GM12878 (cell line): ENCODE data around the gene PAOX. TPM values are rescaled to one million over a fixed set of nuclear protein-coding genes. Genes with fewer than 3 reads are reported as not detected.

Experiments
- ATAC-seq: fragments of 200-7000 bp; cut with Tn5 transposase; 3 replicates; pipeline ENCODE4 v1.9.1; 2020; ENCODE audit warnings: mild to moderate bottlenecking, moderate library complexity
- BruUV-seq: library from RNA; stranded (reverse); fragments of 400-500 nt; replicated peaks from 2 replicates; lab custom pipeline; 2021; lab: Mats Ljungman, UMichigan
- CTCF ChIA-PET: fragments of 300-600 bp; sonication (Branson Sonifier 250); formaldehyde crosslinking; extraction: SDS; loops from one replicate; lab custom pipeline; 2021; ENCODE audit warnings: inconsistent platforms; lab: Yijun Ruan, JAX
- POLR2A ChIA-PET: fragments of 350-600 bp; formaldehyde crosslinking; extraction: SDS; loops from one replicate; lab custom pipeline; 2021; ENCODE audit warnings: inconsistent platforms; lab: Charles Lee
- RAD21 ChIA-PET: fragments of 300-600 bp; sonication (Branson Sonifier 250); formaldehyde crosslinking; loops from one replicate; lab custom pipeline; 2023; ENCODE audit warnings: antibody characterized with exemption; ENCODE audit not compliant: unreplicated experiment; lab: Charles Lee
- SMC1A ChIA-PET: fragments of 300-600 bp; sonication (Branson Sonifier 250); formaldehyde crosslinking; loops from one replicate; lab custom pipeline; 2023; ENCODE audit not compliant: unreplicated experiment, uncharacterized antibody; lab: Charles Lee
- DNase-seq: peaks from one replicate; pipeline ENCODE4 v3.0.0-alpha.2; 2011; ENCODE audit warnings: low read depth, low spot score
- FAIRE-seq: peaks from 3 replicates; lab custom pipeline; 2011; peaks lifted over from hg19 to GRCh38; lab: Jason Lieb, UNC
- H2AFZ ChIP-seq: 2 replicates; pipeline ENCODE4 v1.6.0; 2011; ENCODE audit warnings: low read depth, low read length, control low read depth; ENCODE audit not compliant: control insufficient read depth
- H3K27ac ChIP-seq: 2 replicates; pipeline ENCODE4 v1.5.1; 2011; ENCODE audit warnings: control low read depth; ENCODE audit not compliant: control insufficient read depth, insufficient read depth
- H3K27me3 ChIP-seq, 2 experiments: replicated peaks in 1 of 2; 2 replicates each; pipeline versions ENCODE4 v1.6.0 to v1.6.1; 2011; ENCODE audit warnings: low read length in 1 of 2; ENCODE audit not compliant: control insufficient read depth in 2 of 2, insufficient read depth in 2 of 2
- H3K36me3 ChIP-seq, 2 experiments: 2 replicates each; pipeline ENCODE4 v1.5.1; 2011; ENCODE audit warnings: low read length in 1 of 2; ENCODE audit not compliant: control insufficient read depth in 2 of 2, insufficient read depth in 2 of 2
- H3K4me1 ChIP-seq: 2 replicates; pipeline ENCODE4 v1.6.1; 2011; ENCODE audit warnings: mild to moderate bottlenecking, low read length, moderate library complexity, mixed read lengths; ENCODE audit not compliant: control insufficient read depth, insufficient read depth
- H3K4me2 ChIP-seq: 2 replicates; pipeline ENCODE4 v1.6.0; 2011; ENCODE audit warnings: control low read depth; ENCODE audit not compliant: control insufficient read depth, insufficient read depth
- H3K4me3 ChIP-seq: fragments of 200-600 bp; sonication (generic); 2 replicates; pipeline ENCODE4 v1.5.1; 2016
- H3K79me2 ChIP-seq: 2 replicates; pipeline ENCODE4 v1.6.0; 2011; ENCODE audit warnings: low read length; ENCODE audit not compliant: control insufficient read depth, insufficient read depth
- H3K9ac ChIP-seq: 2 replicates; pipeline ENCODE4 v1.8.0; 2011; ENCODE audit warnings: low read length, control low read depth, mixed read lengths; ENCODE audit not compliant: control insufficient read depth, insufficient read depth
- H3K9me3 ChIP-seq: replicated peaks from 3 replicates; pipeline ENCODE4 v1.5.1; 2011; ENCODE audit warnings: mild to moderate bottlenecking, low read length; ENCODE audit not compliant: control insufficient read depth, insufficient read depth
- H4K20me1 ChIP-seq: 2 replicates; pipeline ENCODE4 v1.6.0; 2011; ENCODE audit not compliant: control insufficient read depth, insufficient read depth
- ASH2L ChIP-seq: fragments of 300-600, 200-600 bp; sonication (generic); IDR thresholded peaks from 2 replicates; pipeline ENCODE4 v1.6.1; 2017; ENCODE audit warnings: low read depth, mild to moderate bottlenecking, borderline replicate concordance
- EZH2 ChIP-seq: IDR thresholded peaks from 2 replicates; pipeline ENCODE4 v1.6.1; 2012; ENCODE audit warnings: low read depth, mild to moderate bottlenecking, control low read depth, inconsistent platforms, low read length, borderline replicate concordance; ENCODE audit not compliant: control insufficient read depth
- KDM1A ChIP-seq: fragments of 200-600 bp; sonication (generic); IDR thresholded peaks from 2 replicates; pipeline ENCODE4 v1.6.1; 2016; ENCODE audit warnings: borderline replicate concordance
- NR2C1 ChIP-seq: fragments of 450-650 bp; IDR thresholded peaks from 2 replicates; pipeline ENCODE4 v1.6.1; 2017; ENCODE audit warnings: antibody characterized with exemption, mild to moderate bottlenecking, moderate library complexity
- NR2C2 ChIP-seq: IDR thresholded peaks from 2 replicates; pipeline ENCODE4 v1.6.1; 2011; ENCODE audit warnings: borderline replicate concordance, low read depth; ENCODE audit not compliant: control insufficient read depth, insufficient read length
- POLR2AphosphoS2 ChIP-seq: IDR thresholded peaks from 2 replicates; pipeline ENCODE4 v1.6.1; 2011; ENCODE audit warnings: low read depth, mild to moderate bottlenecking, low read length, improper control_type of control experiment, moderate library complexity
- SIN3A ChIP-seq: IDR thresholded peaks from 2 replicates; pipeline ENCODE4 v1.6.1; 2012; ENCODE audit warnings: low read depth, low read length, improper control_type of control experiment
- STAT1 ChIP-seq: fragments of 450-650 bp; conservative IDR thresholded peaks from 2 replicates; pipeline ENCODE4 v1.6.1; 2014; ENCODE audit warnings: antibody characterized with exemption, mild to moderate bottlenecking
- SUZ12 ChIP-seq: fragments of 200-600 bp; sonication (generic); IDR thresholded peaks from one replicate; pipeline ENCODE4 v1.6.1; 2018; ENCODE audit warnings: antibody characterized with exemption, mild to moderate bottlenecking; ENCODE audit not compliant: unreplicated experiment
- TAF1 ChIP-seq: IDR thresholded peaks from 2 replicates; pipeline ENCODE4 v1.6.1; 2011; ENCODE audit warnings: mild to moderate bottlenecking, low read depth, low read length, borderline replicate concordance
- ZSCAN29 ChIP-seq: fragments of 450-650 bp; IDR thresholded peaks from 2 replicates; pipeline ENCODE4 v1.6.1; 2017; ENCODE audit warnings: mild to moderate bottlenecking, moderate library complexity
- WGBS: methylation state at CpG from one replicate; pipeline ENCODE4 v1.1.6; 2016; ENCODE audit warnings: low lambda C conversion rate; ENCODE audit not compliant: insufficient replicate concordance, insufficient coverage; ENCODE audit errors: missing lambda C conversion rate; 5-methylcytosine and 5-hydroxymethylcytosine counted together
- in situ Hi-C: fragments of 300-500 bp; cut with MboI; formaldehyde crosslinking; loops from 9 replicates; pipeline ENCODE4 v1.14.3; 2018; ENCODE audit warnings: mixed read lengths
- intact Hi-C: fragments of 100-400 bp; cut with micrococcal nuclease; formaldehyde crosslinking; loops from one replicate; pipeline ENCODE4 v1.14.2; 2022; ENCODE audit not compliant: unreplicated experiment
- polyA plus RNA-seq, 11 experiments: library from polyadenylated mRNA; depleted of rRNA in 4 of 11; unstranded in 6 of 11; stranded (reverse) in 5 of 11; fragments of >200 nt; fragmentation: Nextera tagmentation in 4 of 11; fragmentation: Illumina TruSeq in 1 of 11; extraction: Ambion mirVana in 4 of 11; extraction: Trizol in 1 of 11; gene quantifications; 1 replicate in 1 of 11; 2 replicates in 10 of 11; pipeline versions ENCODE4 v1.2.1 to v1.2.3, GENCODE V29; 2011 to 2016; ENCODE audit warnings: inconsistent platforms in 2 of 11, missing spikeins in 2 of 11, low read depth in 1 of 11
- total RNA-seq, 4 experiments: library from RNA; depleted of rRNA in 3 of 4; stranded (reverse); fragments of >200 nt in 3 of 4; fragmentation: Illumina TruSeq in 1 of 4; extraction: Trizol in 1 of 4; gene quantifications; 2 replicates each; pipeline versions ENCODE4 v1.2.1 to v1.2.3, GENCODE V29; 2013 to 2021
- TF ChIP-seq, protein P1 (sequence below): fragments of 450-650 bp; IDR thresholded peaks from 2 replicates; pipeline ENCODE4 v1.6.1; 2018; ENCODE audit warnings: borderline replicate concordance, mild to moderate bottlenecking; ENCODE audit not compliant: partially characterized antibody
- TF ChIP-seq, protein P2 (sequence below): fragments of 150-350 bp; IDR thresholded peaks from 2 replicates; pipeline ENCODE4 v1.6.1; 2016; ENCODE audit warnings: low read depth, low read length

The PAOX gene
- total and polyA plus RNA-seq, 10 of the 15 experiments (the other 5 are each of a cell fraction or from before 2014, with no cell fraction given): 1.2 to 22.2 (median 10.5) TPM

DNA sequence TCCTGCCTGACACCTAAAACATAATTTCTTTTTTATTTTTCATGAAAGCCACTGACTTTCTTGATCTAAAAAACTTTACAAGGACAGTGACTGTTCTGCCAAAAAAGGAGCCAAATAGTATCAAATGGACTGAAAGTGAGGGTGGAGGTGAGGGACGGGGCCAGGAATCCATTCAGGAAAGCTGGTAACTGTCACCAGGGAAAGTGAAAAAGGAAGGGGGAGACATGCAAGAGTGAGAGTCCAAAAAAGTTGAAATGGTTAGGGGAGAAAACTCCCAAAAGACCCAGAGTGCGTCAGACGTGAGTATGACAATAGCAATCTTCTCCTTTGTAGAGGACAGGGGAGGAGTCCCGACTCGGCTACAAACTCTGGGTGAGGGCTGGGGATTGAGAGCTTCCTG is 34.8 kb upstream of the PAOX start:
- CTCF ChIA-PET: no interaction called here
- 52% methylated on average over 5 of the region's 5 CpGs for WGBS
- no TSS peak for BruUV-seq

DNA sequence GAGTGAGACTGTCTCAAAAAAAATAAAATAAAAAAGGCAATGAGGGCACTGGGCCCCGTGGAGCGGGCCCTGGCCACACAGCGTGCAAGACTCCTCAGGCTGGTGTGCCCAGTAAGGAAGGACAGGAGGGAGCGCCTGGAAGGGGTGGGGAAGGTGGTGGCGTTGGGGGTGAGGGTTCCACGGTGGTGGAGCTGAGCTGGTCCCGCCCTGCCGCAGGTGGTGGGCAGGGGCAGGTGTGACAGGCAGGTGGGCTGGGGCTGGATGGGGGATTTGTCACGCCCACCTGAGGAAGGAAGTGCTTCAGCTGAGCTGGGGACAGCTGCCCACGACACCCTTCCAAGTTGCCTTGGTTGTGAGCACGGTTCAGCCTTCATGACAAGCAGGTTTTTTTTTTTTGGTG is 32.6 kb upstream of the PAOX start:
- in situ Hi-C loops: no loop called here

More for the DNA sequence above, 34.8 kb upstream of the PAOX start:
- no peaks in the 10 kb centered on the region for H3K9me3 ChIP-seq
- no peak overlapping the region for H3K27ac ChIP-seq
- no peak for FAIRE-seq
- H2AFZ ChIP-seq: no peak overlapping the region
- no peak overlapping the region for H3K9ac ChIP-seq
- no peaks in the 10 kb centered on the region for H4K20me1 ChIP-seq
- H3K36me3 ChIP-seq: no peaks in the 10 kb centered on the region
- no peak overlapping the region for H3K4me3 ChIP-seq
- H3K4me1 ChIP-seq: no peaks in the 10 kb centered on the region
- H3K79me2 ChIP-seq: no peaks in the 10 kb centered on the region
- TF ChIP-seq STAT1: no peak
- RAD21 ChIA-PET: no interaction called here
- SMC1A ChIA-PET: no interaction called here
- in situ Hi-C loops (no loop called here), intact Hi-C loops (no loop called here)
- no peak overlapping the region for H3K4me2 ChIP-seq
- no peak for DNase-seq
- ATAC-seq: no peak
- H3K27me3 ChIP-seq: no peaks in the 10 kb centered on the region; a peak in 1 of 4 replicates
- POLR2A ChIA-PET: no interaction called here

More for the DNA sequence above, 32.6 kb upstream of the PAOX start:
- POLR2A ChIA-PET: no interaction called here
- no peak for ATAC-seq
- H3K79me2 ChIP-seq: no peaks in the 10 kb centered on the region
- H3K4me3 ChIP-seq: no peak overlapping the region
- no peak overlapping the region for H3K9ac ChIP-seq
- no peaks in the 10 kb centered on the region for H4K20me1 ChIP-seq
- no peak for FAIRE-seq
- TF ChIP-seq, protein P1, sequence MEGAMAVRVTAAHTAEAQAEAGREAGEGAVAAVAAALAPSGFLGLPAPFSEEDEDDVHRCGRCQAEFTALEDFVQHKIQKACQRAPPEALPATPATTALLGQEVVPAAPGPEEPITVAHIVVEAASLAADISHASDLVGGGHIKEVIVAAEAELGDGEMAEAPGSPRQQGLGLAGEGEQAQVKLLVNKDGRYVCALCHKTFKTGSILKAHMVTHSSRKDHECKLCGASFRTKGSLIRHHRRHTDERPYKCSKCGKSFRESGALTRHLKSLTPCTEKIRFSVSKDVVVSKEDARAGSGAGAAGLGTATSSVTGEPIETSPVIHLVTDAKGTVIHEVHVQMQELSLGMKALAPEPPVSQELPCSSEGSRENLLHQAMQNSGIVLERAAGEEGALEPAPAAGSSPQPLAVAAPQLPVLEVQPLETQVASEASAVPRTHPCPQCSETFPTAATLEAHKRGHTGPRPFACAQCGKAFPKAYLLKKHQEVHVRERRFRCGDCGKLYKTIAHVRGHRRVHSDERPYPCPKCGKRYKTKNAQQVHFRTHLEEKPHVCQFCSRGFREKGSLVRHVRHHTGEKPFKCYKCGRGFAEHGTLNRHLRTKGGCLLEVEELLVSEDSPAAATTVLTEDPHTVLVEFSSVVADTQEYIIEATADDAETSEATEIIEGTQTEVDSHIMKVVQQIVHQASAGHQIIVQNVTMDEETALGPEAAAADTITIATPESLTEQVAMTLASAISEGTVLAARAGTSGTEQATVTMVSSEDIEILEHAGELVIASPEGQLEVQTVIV: no peak
- TF ChIP-seq NR2C2: no peak
- TF ChIP-seq TAF1: no peak
- TF ChIP-seq ASH2L: no peak
- TF ChIP-seq NR2C1: no peak
- TF ChIP-seq EZH2: no peak
- TF ChIP-seq ZSCAN29: no peak
- TF ChIP-seq POLR2AphosphoS2: no peak
- TF ChIP-seq SIN3A: no peak
- no peak for TF ChIP-seq KDM1A
- TF ChIP-seq SUZ12: no peak
- TF ChIP-seq, protein P2, sequence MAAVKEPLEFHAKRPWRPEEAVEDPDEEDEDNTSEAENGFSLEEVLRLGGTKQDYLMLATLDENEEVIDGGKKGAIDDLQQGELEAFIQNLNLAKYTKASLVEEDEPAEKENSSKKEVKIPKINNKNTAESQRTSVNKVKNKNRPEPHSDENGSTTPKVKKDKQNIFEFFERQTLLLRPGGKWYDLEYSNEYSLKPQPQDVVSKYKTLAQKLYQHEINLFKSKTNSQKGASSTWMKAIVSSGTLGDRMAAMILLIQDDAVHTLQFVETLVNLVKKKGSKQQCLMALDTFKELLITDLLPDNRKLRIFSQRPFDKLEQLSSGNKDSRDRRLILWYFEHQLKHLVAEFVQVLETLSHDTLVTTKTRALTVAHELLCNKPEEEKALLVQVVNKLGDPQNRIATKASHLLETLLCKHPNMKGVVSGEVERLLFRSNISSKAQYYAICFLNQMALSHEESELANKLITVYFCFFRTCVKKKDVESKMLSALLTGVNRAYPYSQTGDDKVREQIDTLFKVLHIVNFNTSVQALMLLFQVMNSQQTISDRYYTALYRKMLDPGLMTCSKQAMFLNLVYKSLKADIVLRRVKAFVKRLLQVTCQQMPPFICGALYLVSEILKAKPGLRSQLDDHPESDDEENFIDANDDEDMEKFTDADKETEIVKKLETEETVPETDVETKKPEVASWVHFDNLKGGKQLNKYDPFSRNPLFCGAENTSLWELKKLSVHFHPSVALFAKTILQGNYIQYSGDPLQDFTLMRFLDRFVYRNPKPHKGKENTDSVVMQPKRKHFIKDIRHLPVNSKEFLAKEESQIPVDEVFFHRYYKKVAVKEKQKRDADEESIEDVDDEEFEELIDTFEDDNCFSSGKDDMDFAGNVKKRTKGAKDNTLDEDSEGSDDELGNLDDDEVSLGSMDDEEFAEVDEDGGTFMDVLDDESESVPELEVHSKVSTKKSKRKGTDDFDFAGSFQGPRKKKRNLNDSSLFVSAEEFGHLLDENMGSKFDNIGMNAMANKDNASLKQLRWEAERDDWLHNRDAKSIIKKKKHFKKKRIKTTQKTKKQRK: no peak
- DNase-seq: no peak
- no peaks in the 10 kb centered on the region; a peak in 1 of 4 replicates for H3K27me3 ChIP-seq
- no peaks in the 10 kb centered on the region for H3K4me1 ChIP-seq
- no TSS peak for BruUV-seq
- H3K36me3 ChIP-seq: no peaks in the 10 kb centered on the region
- CTCF ChIA-PET: no interaction called here
- WGBS: 24% methylated on average over 11 of the region's 11 CpGs
- H3K27ac ChIP-seq: no peak overlapping the region
- intact Hi-C loops: no loop called here
- no peak overlapping the region for H2AFZ ChIP-seq
- H3K9me3 ChIP-seq: no peaks in the 10 kb centered on the region
- no peak overlapping the region for H3K4me2 ChIP-seq
- RAD21 ChIA-PET: no interaction called here
- SMC1A ChIA-PET: no interaction called here
